IPS DF 4.7 (cell line): ENCODE measurements around the gene TNFAIP8L3.
"Not testable (repeated sequence)": the region's sequence is repeated elsewhere in the genome, so short reads cannot be mapped to it uniquely, and the experiment has no call there.

Source experiments
- DNase-seq: peaks from one replicate; pipeline ENCODE4 v3.0.0-alpha.2; 2013; ENCODE audit warnings: low spot score; ENCODE audit errors: extremely low read depth

Gene TNFAIP8L3

GRCh38 chr15:51094606-51095569 lies at the start of gene TNFAIP8L3:
TNFAIP8L3 (minus strand) TSS chr15:51094906; CDS start chr15:51094595, 311 bp downstream.
- DNase-seq: no peak

GRCh38 chr15:51144021-51144532 lies 49.4 kb upstream of the TNFAIP8L3 start:
- no peak for DNase-seq

- not testable (repeated sequence) for DNase-seq
Observed at GRCh38 chr15:51140347-51140746, 45.6 kb upstream of the TNFAIP8L3 start.

- DNase-seq: no peak
Observed at GRCh38 chr15:51139091-51139490, 44.4 kb upstream of the TNFAIP8L3 start.

GRCh38 chr15:51137880-51138430 lies 43.2 kb upstream of the TNFAIP8L3 start:
- DNase-seq: no peak

GRCh38 chr15:51137024-51137423 lies 42.3 kb upstream of the TNFAIP8L3 start:
- no peak for DNase-seq

- no peak for DNase-seq
Observed at GRCh38 chr15:51135276-51135675, 40.6 kb upstream of the TNFAIP8L3 start.

- no peak for DNase-seq
Observed at GRCh38 chr15:51134416-51135199, 39.9 kb upstream of the TNFAIP8L3 start.

- DNase-seq: no peak
Observed at GRCh38 chr15:51133140-51133765, 38.5 kb upstream of the TNFAIP8L3 start.

- DNase-seq: no peak
Observed at GRCh38 chr15:51132384-51133139, 37.9 kb upstream of the TNFAIP8L3 start.

GRCh38 chr15:51131596-51132290 lies 37.0 kb upstream of the TNFAIP8L3 start:
- DNase-seq: no peak

- no peak for DNase-seq
Observed at GRCh38 chr15:51130344-51130743, 35.6 kb upstream of the TNFAIP8L3 start.

GRCh38 chr15:51129535-51130188 lies 35.0 kb upstream of the TNFAIP8L3 start:
- DNase-seq: no peak

- no peak for DNase-seq
Observed at GRCh38 chr15:51128701-51129100, 34.0 kb upstream of the TNFAIP8L3 start.

- DNase-seq: no peak
Observed at GRCh38 chr15:51126842-51127241, 32.1 kb upstream of the TNFAIP8L3 start.

- DNase-seq: not testable (repeated sequence)
Observed at GRCh38 chr15:51123002-51123401, 28.3 kb upstream of the TNFAIP8L3 start.

- no peak for DNase-seq
Observed at GRCh38 chr15:51121631-51122225, 27.0 kb upstream of the TNFAIP8L3 start.

GRCh38 chr15:51121118-51121517 lies 26.4 kb upstream of the TNFAIP8L3 start:
- no peak for DNase-seq

- DNase-seq: no peak
Observed at GRCh38 chr15:51119120-51119519, 24.4 kb upstream of the TNFAIP8L3 start.
